HepG2 (cell line): ENCODE measurements around the gene CORO1A. TPM values are rescaled to one million over a fixed set of nuclear protein-coding genes. Genes with fewer than 3 reads are reported as not detected.

Source experiments
- FLYWCH1 ChIP-seq: sonication (generic); formaldehyde crosslinking; IDR thresholded peaks from 2 replicates; pipeline ENCODE4 v1.8.1; 2023; ENCODE audit warnings: mild to moderate bottlenecking, missing genetic modification reagents
- FOXM1 ChIP-seq: sonication (generic); formaldehyde crosslinking; IDR thresholded peaks from 2 replicates; pipeline ENCODE4 v1.5.0; 2020; ENCODE audit warnings: missing genetic modification reagents
- GMEB2 ChIP-seq: IDR thresholded peaks from 2 replicates; pipeline ENCODE4 v1.6.1; 2016; ENCODE audit warnings: missing biosample characterization, missing genetic modification reagents, low read depth
- HMGXB4 ChIP-seq, 2 experiments: sonication (generic) in 1 of 2; formaldehyde crosslinking in 1 of 2; IDR thresholded peaks; 2 replicates each; pipeline versions ENCODE4 v1.4.0 to v1.6.1; 2018 to 2020; ENCODE audit warnings: missing genetic modification reagents in 2 of 2, borderline replicate concordance in 1 of 2, low read depth in 1 of 2, mild to moderate bottlenecking in 1 of 2, missing biosample characterization in 1 of 2
- HNF1A ChIP-seq, 2 experiments: sonication (generic) in 1 of 2; formaldehyde crosslinking in 1 of 2; IDR thresholded peaks; 2 replicates each; pipeline versions ENCODE4 v1.4.0 to v1.6.1; 2016 to 2020; ENCODE audit warnings: borderline replicate concordance in 1 of 2, low read depth in 1 of 2, mild to moderate bottlenecking in 1 of 2, missing genetic modification reagents in 1 of 2
- NCOA1 ChIP-seq: sonication (generic); formaldehyde crosslinking; IDR thresholded peaks from 2 replicates; pipeline ENCODE4 v1.9.0; 2021; ENCODE audit warnings: missing genetic modification reagents
- ZBTB42 ChIP-seq: sonication (generic); formaldehyde crosslinking; IDR thresholded peaks from 2 replicates; pipeline ENCODE4 v1.5.0; 2020; ENCODE audit warnings: mild to moderate bottlenecking, missing genetic modification reagents
- ZC3H13 ChIP-seq: sonication (generic); formaldehyde crosslinking; IDR thresholded peaks from 2 replicates; pipeline ENCODE4 v1.8.1; 2023; ENCODE audit warnings: mild to moderate bottlenecking, missing genetic modification reagents, moderate library complexity
- ZFAT ChIP-seq: sonication (generic); formaldehyde crosslinking; conservative IDR thresholded peaks from 2 replicates; pipeline ENCODE4 v1.8.1; 2023; ENCODE audit warnings: missing genetic modification reagents, inconsistent platforms
- ZIK1 ChIP-seq: sonication (generic); formaldehyde crosslinking; IDR thresholded peaks from 2 replicates; pipeline ENCODE4 v1.5.0; 2020; ENCODE audit warnings: mild to moderate bottlenecking, low read depth, missing genetic modification reagents, borderline replicate concordance
- ZNF33B ChIP-seq: sonication (generic); formaldehyde crosslinking; IDR thresholded peaks from 2 replicates; pipeline ENCODE4 v1.5.1; 2020; ENCODE audit warnings: mild to moderate bottlenecking, missing genetic modification reagents
- ZNF430 ChIP-seq: sonication (generic); formaldehyde crosslinking; IDR thresholded peaks from 2 replicates; pipeline ENCODE4 v1.9.0; 2021; ENCODE audit warnings: mild to moderate bottlenecking, missing genetic modification reagents
- ZNF646 ChIP-seq: sonication (generic); formaldehyde crosslinking; IDR thresholded peaks from 2 replicates; pipeline ENCODE4 v1.9.0; 2021; ENCODE audit warnings: mild to moderate bottlenecking, missing genetic modification reagents
- polyA plus RNA-seq, 8 experiments: library from polyadenylated mRNA; depleted of rRNA in 3 of 8; stranded (reverse) in 7 of 8; unstranded in 1 of 8; fragments of >200 nt; fragmentation: Illumina TruSeq in 4 of 8; extraction: Trizol in 4 of 8; gene quantifications; 2 replicates each; pipeline versions ENCODE4 v1.2.1 to v1.2.3, GENCODE V29; 2011 to 2016; ENCODE audit warnings: low read depth in 4 of 8, missing spikeins in 1 of 8, mixed read lengths in 1 of 8; ENCODE audit not compliant: insufficient read depth in 1 of 8
- total RNA-seq, 5 experiments: library from RNA; depleted of rRNA; stranded (reverse); fragments of >200 nt; fragmentation: Illumina TruSeq; extraction: Trizol; gene quantifications; 2 replicates each; pipeline ENCODE4 v1.2.3, GENCODE V29; 2016; ENCODE audit warnings: low read depth in 1 of 5

CORO1A gene
- total and polyA plus RNA-seq, 2 of the 13 experiments (the other 11 are each of a cell fraction or from before 2014, with no cell fraction given) = 6.5 to 12.9 TPM

GRCh38 chr16:30186782-30187555 lies 3.6 kb downstream of the CORO1A start (continued):
- TF ChIP-seq GMEB2 (no peak), ZNF646 (CRISPR knock-in tag) (no peak), FOXM1 (CRISPR knock-in tag) (no peak), NCOA1 (no peak), ZFAT (CRISPR knock-in tag) (no peak), ZNF430 (CRISPR knock-in tag) (no peak), HMGXB4 (CRISPR knock-in tag; IDR thresholded peaks at IDR 0.05; ENCODE audit: borderline replicate concordance in 1 of 2, low read depth in 1 of 2) (peak in 1 of 2 experiments; percentile 38; a peak in 1 of 4 replicates), FLYWCH1 (no peak), ZNF33B (CRISPR knock-in tag) (no peak), ZIK1 (CRISPR knock-in tag) (no peak), ZC3H13 (CRISPR knock-in tag) (0 out of 2 replicates have a peak, but pooled peaks have one; percentile 61), HNF1A (IDR thresholded peaks at IDR 0.05; ENCODE audit: low read depth) (no peak), HNF1A (CRISPR knock-in tag; IDR thresholded peaks at IDR 0.05; ENCODE audit: borderline replicate concordance) (0 out of 2 replicates have a peak, but pooled peaks have one; percentile 47), ZBTB42 (CRISPR knock-in tag) (no peak)
